ENCODE data around the gene FBXO24. TPM values are rescaled to one million over a fixed set of nuclear protein-coding genes. Genes with fewer than 3 reads are reported as not detected.

Gene FBXO24
- total and polyA plus RNA-seq, 2 of the 8 experiments (the other 6 are each of a cell fraction or from before 2014, with no cell fraction given): 0.35 to 0.57 TPM

DNA sequence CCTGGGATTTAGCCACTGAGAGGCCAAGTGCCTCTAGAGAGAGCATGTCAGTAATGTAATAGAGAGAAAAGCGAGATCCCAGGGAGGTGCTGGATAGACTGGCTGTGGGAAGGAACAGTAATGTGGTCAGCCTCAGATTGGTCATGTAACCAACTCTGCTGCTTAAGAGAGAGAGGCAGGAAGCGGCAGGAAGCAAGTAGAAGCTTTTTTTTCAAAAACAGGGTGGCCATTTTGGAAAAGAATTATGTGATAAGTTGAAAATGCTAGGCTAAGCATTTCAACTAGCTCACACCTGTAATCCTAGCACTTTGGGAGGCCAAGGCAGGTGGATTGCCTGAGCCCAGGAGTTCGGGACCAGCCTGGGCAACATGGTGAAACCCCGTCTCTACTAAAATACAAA lies 12.3 kb downstream of the FBXO24 start:
- no peak overlapping the region for H2BK12ac ChIP-seq (ENCODE audit: low read depth, low read length)
- no peak overlapping the region for H3K14ac ChIP-seq (ENCODE audit: insufficient read length)
- H3K79me2 ChIP-seq (ENCODE audit: control insufficient read depth in 1 of 2, insufficient read depth in 2 of 2, low read length in 2 of 2): peaks cover 0 to 6% of the 10 kb centered on the region in 2 experiments; a peak in 1 of 4 replicates
- FAIRE-seq: no peak
- peaks cover 0 to 5% of the 10 kb centered on the region in 2 experiments for H4K20me1 ChIP-seq (replicated peaks in 1 of 2; ENCODE audit: control insufficient read depth in 1 of 2, insufficient read depth in 2 of 2, low read length in 2 of 2)
- H3K79me1 ChIP-seq (ENCODE audit: low read depth, low read length): 0 out of 2 replicates have a peak, but pooled peaks cover 4% of the 10 kb centered on the region
- no peak overlapping the region for H2AK5ac ChIP-seq (ENCODE audit: low read depth, low read length)
- no peak overlapping the region for H3K18ac ChIP-seq (ENCODE audit: extremely low read depth, low read length)
- TF ChIP-seq CBX8 (IDR thresholded peaks at IDR 0.05; ENCODE audit: borderline replicate concordance, low read depth, low read length) (no peak), EP300 (IDR thresholded peaks at IDR 0.05; ENCODE audit: borderline replicate concordance in 1 of 2, low read depth in 2 of 2, low read length in 2 of 2) (no peak), JUN (IDR thresholded peaks at IDR 0.05; ENCODE audit: low read depth, low read length) (no peak), RXRA (IDR thresholded peaks at IDR 0.05; ENCODE audit: insufficient read depth, low read depth, low read length) (no peak), SAP30 (IDR thresholded peaks at IDR 0.05; ENCODE audit: insufficient read depth, insufficient replicate concordance, low read length) (no peak), CHD2 (IDR thresholded peaks at IDR 0.05; ENCODE audit: low read length) (no peak), TAF1 (IDR thresholded peaks at IDR 0.05; ENCODE audit: low read depth, low read length) (no peak), NRF1 (IDR thresholded peaks at IDR 0.05; ENCODE audit: low read depth, low read length) (no peak), SIRT6 (IDR thresholded peaks at IDR 0.05; ENCODE audit: low read length) (no peak), JUND (IDR thresholded peaks at IDR 0.05; ENCODE audit: low read length) (no peak), KDM1A (IDR thresholded peaks at IDR 0.05; ENCODE audit: borderline replicate concordance, low read length) (no peak)
- H3K27me3 ChIP-seq (replicated peaks in 1 of 4; ENCODE audit: control insufficient read depth in 3 of 4, extremely low read depth in 1 of 4, insufficient read depth in 3 of 4, low read length in 3 of 4): no peaks in the 10 kb centered on the region; a peak in 2 of 7 replicates
- WGBS, 2 experiments (ENCODE audit: extremely low coverage in 1 of 2, insufficient coverage in 1 of 2, insufficient read length in 1 of 2, insufficient replicate concordance in 2 of 2, low coverage in 1 of 2, low lambda C conversion rate in 2 of 2, missing lambda C conversion rate in 1 of 2): 94% methylated on average over 4 of the region's 4 CpGs; no CpG with 5 or more reads in 1 of the 2 experiments
- H4K8ac ChIP-seq (ENCODE audit: extremely low read depth, insufficient read depth, low read length): no peak overlapping the region
- no peak for DNase-seq (ENCODE audit: low read depth in 1 of 2, low spot score in 2 of 2)
- H3K4me2 ChIP-seq (ENCODE audit: insufficient read depth in 1 of 2, low read depth in 2 of 2, low read length in 2 of 2): no peak overlapping the region
- H2BK120ac ChIP-seq (replicated peaks; ENCODE audit: low read depth, low read length): no peak overlapping the region
- no peak overlapping the region for H4K91ac ChIP-seq (replicated peaks; ENCODE audit: insufficient read length, low read length)
- H2AFZ ChIP-seq (ENCODE audit: low read length): no peak overlapping the region
- CTCF ChIA-PET (ENCODE audit: partially characterized antibody): interaction anchor here (0.5 to 1.8 kb wide), 9 partner anchors 12 to 41 kb away, joined by 3 to 5 read pairs (median 3); partner anchors contain the start of genes FBXO24 and MOSPD3
- no peak overlapping the region for H3K56ac ChIP-seq (replicated peaks; ENCODE audit: insufficient read length, low read depth, low read length)
- H3K27ac ChIP-seq (ENCODE audit: low read depth, low read length): no peak overlapping the region
- H4K5ac ChIP-seq (ENCODE audit: insufficient read length, low read depth, low read length): no peak overlapping the region
- H3K4me3 ChIP-seq (ENCODE audit: extremely low read depth in 1 of 4, insufficient read depth in 2 of 4, low read depth in 3 of 4, low read length in 4 of 4): no peak overlapping the region
- H2BK20ac ChIP-seq (ENCODE audit: low read length): no peak overlapping the region
- H3K4me1 ChIP-seq (replicated peaks in 1 of 4; ENCODE audit: control insufficient read depth in 3 of 4, insufficient read depth in 4 of 4, low read length in 3 of 4): peaks cover 0 to 20% (median 15%) of the 10 kb centered on the region in 4 experiments; a peak in 6 of 7 replicates
- H2BK15ac ChIP-seq (ENCODE audit: low read length): no peak overlapping the region
- H3K9me3 ChIP-seq (ENCODE audit: insufficient read depth in 2 of 2, low read depth in 1 of 2, low read length in 1 of 2): no peaks in the 10 kb centered on the region
- H3K36me3 ChIP-seq (ENCODE audit: control insufficient read depth in 2 of 4, insufficient read depth in 4 of 4, low read length in 3 of 4): peaks cover 0 to 6% (median 3%) of the 10 kb centered on the region in 4 experiments; a peak in 4 of 8 replicates
- H3K23me2 ChIP-seq (ENCODE audit: low read depth, low read length): peaks cover 7% of the 10 kb centered on the region
- POLR2A ChIA-PET (ENCODE audit: partially characterized antibody): interaction anchor here (0.6 to 6.6 kb wide), 4 partner anchors 11 to 1083 kb away, joined by 3 to 67 read pairs (median 3); partner anchors contain the start of genes FBXO24 and LRCH4
- H3K4ac ChIP-seq (replicated peaks; ENCODE audit: insufficient read length, low read depth, low read length): no peak overlapping the region
- no peak overlapping the region for H3K23ac ChIP-seq (ENCODE audit: insufficient read length)
- H2BK5ac ChIP-seq (ENCODE audit: low read depth, low read length): no peak overlapping the region
- no peak overlapping the region for H3K9ac ChIP-seq (replicated peaks in 1 of 4; ENCODE audit: extremely low read depth in 1 of 4, low read depth in 3 of 4, low read length in 3 of 4)

Measured in H1 (cell line).